Activated CD4-positive, alpha-beta T cell treated with anti-CD3 and anti-CD28 coated beads for 48 hours (primary cell): ENCODE measurements around the gene UBE2I.
"Not testable (repeated sequence)": the region's sequence is repeated elsewhere in the genome, so short reads cannot be mapped to it uniquely, and the experiment has no call there.

Experiments
- DNase-seq: peaks from one replicate; pipeline ENCODE4 v3.0.0-alpha.2; 2020

The UBE2I gene

GRCh38 chr16:1293921-1294656 lies 15.3 kb upstream of the UBE2I start:
- DNase-seq, result no peak

- no peak for DNase-seq
These were observed 14.0 kb upstream of the UBE2I start for GRCh38 chr16:1295465-1295864.

- DNase-seq, result not testable (repeated sequence)
These were observed 12.8 kb upstream of the UBE2I start for GRCh38 chr16:1296688-1297017.

GRCh38 chr16:1297018-1297696 lies 12.3 kb upstream of the UBE2I start:
- peak; percentile 62 for DNase-seq

- DNase-seq, result no peak
These were observed 11.0 kb upstream of the UBE2I start for GRCh38 chr16:1298406-1298805.

GRCh38 chr16:1299012-1299867 lies 10.2 kb upstream of the UBE2I start:
- no peak for DNase-seq

GRCh38 chr16:1299868-1300203 lies 9.6 kb upstream of the UBE2I start:
- DNase-seq, result no peak

- DNase-seq, result peak; percentile 82
These were observed 8.6 kb upstream of the UBE2I start for GRCh38 chr16:1300664-1301476.

GRCh38 chr16:1301562-1301961 lies 7.9 kb upstream of the UBE2I start:
- DNase-seq, result no peak

GRCh38 chr16:1305823-1306222 lies 3.6 kb upstream of the UBE2I start:
- no peak for DNase-seq

GRCh38 chr16:1306334-1306733 lies 3.1 kb upstream of the UBE2I start:
- DNase-seq, result no peak

- DNase-seq, result no peak
These were observed 1.1 kb upstream of the UBE2I start for GRCh38 chr16:1308036-1308976.

GRCh38 chr16:1309888-1310831 lies 724 bp downstream of the UBE2I start:
- peak; percentile 69 for DNase-seq

GRCh38 chr16:1310832-1311200 lies 1.4 kb downstream of the UBE2I start:
- peak; percentile 43 for DNase-seq

GRCh38 chr16:1311212-1311737 lies 1.8 kb downstream of the UBE2I start:
- DNase-seq, result no peak

GRCh38 chr16:1311738-1312466 lies 2.5 kb downstream of the UBE2I start:
- no peak for DNase-seq

GRCh38 chr16:1312467-1312816 lies 3.0 kb downstream of the UBE2I start:
- no peak for DNase-seq

GRCh38 chr16:1312903-1313302 lies 3.5 kb downstream of the UBE2I start:
- DNase-seq, result no peak

GRCh38 chr16:1313721-1314369 lies 4.4 kb downstream of the UBE2I start:
- no peak for DNase-seq
